Measurements from ENCODE around the gene ANKRD6. TPM values are rescaled to one million over a fixed set of nuclear protein-coding genes. Genes with fewer than 3 reads are reported as not detected.

Gene ANKRD6
- total RNA-seq, 1 experiment from 2014 or later = 2.4 TPM

GRCh38 chr6:89680551-89680950 is 247.6 kb downstream of the ANKRD6 start:
- no peak for ATAC-seq
- H3K9me3 ChIP-seq (ENCODE audit: control insufficient read depth, insufficient read depth, low read depth, low read length) = no peaks in the 10 kb centered on the region
- H3K4me1 ChIP-seq (ENCODE audit: control insufficient read depth, insufficient read depth, low read length) = no peaks in the 10 kb centered on the region
- peaks cover 27% of the 10 kb centered on the region for H3K36me3 ChIP-seq (ENCODE audit: control insufficient read depth, insufficient read depth, low read length)
- no peak for TF ChIP-seq CTCF (IDR thresholded peaks at IDR 0.05)
- TF ChIP-seq TCF7L2 (IDR thresholded peaks at IDR 0.05; ENCODE audit: low read depth, low read length) = no peak
- TF ChIP-seq REST (IDR thresholded peaks at IDR 0.05; ENCODE audit: insufficient read depth in 1 of 2, low read depth in 2 of 2, low read length in 1 of 2) = no peak
- no peak for TF ChIP-seq SIN3A (IDR thresholded peaks at IDR 0.05; ENCODE audit: borderline replicate concordance, insufficient read depth, low read depth, low read length)
- TF ChIP-seq POLR2AphosphoS5 (IDR thresholded peaks at IDR 0.05; ENCODE audit: low read depth, low read length) = no peak
- BruUV-seq (replicated peaks) = no TSS peak
- no peak overlapping the region for H3K4me3 ChIP-seq (ENCODE audit: low read depth in 2 of 2, low read length in 2 of 2)
- intact Hi-C loops (cut with micrococcal nuclease; ENCODE audit: unreplicated experiment) (no loop called here), in situ Hi-C loops (cut with HindIII; ENCODE audit: low pct_unique_long_range_greater_than_20kb, low sequenced_read_pairs) (no loop called here)
- DNase-seq (ENCODE audit: low read depth, low spot score) = no peak
- no peak overlapping the region for H3K27ac ChIP-seq (ENCODE audit: low read length)
- POLR2A ChIA-PET = no interaction called here
- CTCF ChIA-PET = no interaction called here
- H3K27me3 ChIP-seq (ENCODE audit: control insufficient read depth, insufficient read depth, low read length) = no peaks in the 10 kb centered on the region

GRCh38 chr6:89681983-89682564 is 249.1 kb downstream of the ANKRD6 start:
- no peak for DNase-seq (ENCODE audit: low read depth, low spot score)
- POLR2A ChIA-PET = no interaction called here
- intact Hi-C loops (cut with micrococcal nuclease; ENCODE audit: unreplicated experiment) (no loop called here), in situ Hi-C loops (cut with HindIII; ENCODE audit: low pct_unique_long_range_greater_than_20kb, low sequenced_read_pairs) (no loop called here)
- Histone ChIP-seq H3K27me3 (ENCODE audit: control insufficient read depth, insufficient read depth, low read length) (no peaks in the 10 kb centered on the region), H3K4me3 (ENCODE audit: low read depth in 2 of 2, low read length in 2 of 2) (no peak overlapping the region), H3K27ac (ENCODE audit: low read length) (no peak overlapping the region), H3K36me3 (ENCODE audit: control insufficient read depth, insufficient read depth, low read length) (peaks cover 26% of the 10 kb centered on the region), H3K4me1 (ENCODE audit: control insufficient read depth, insufficient read depth, low read length) (no peaks in the 10 kb centered on the region), H3K9me3 (ENCODE audit: control insufficient read depth, insufficient read depth, low read depth, low read length) (no peaks in the 10 kb centered on the region)
- CTCF ChIA-PET = no interaction called here
- TF ChIP-seq POLR2AphosphoS5 (IDR thresholded peaks at IDR 0.05; ENCODE audit: low read depth, low read length) (no peak), REST (IDR thresholded peaks at IDR 0.05; ENCODE audit: insufficient read depth in 1 of 2, low read depth in 2 of 2, low read length in 1 of 2) (no peak), CTCF (IDR thresholded peaks at IDR 0.05) (no peak), TCF7L2 (IDR thresholded peaks at IDR 0.05; ENCODE audit: low read depth, low read length) (no peak), SIN3A (IDR thresholded peaks at IDR 0.05; ENCODE audit: borderline replicate concordance, insufficient read depth, low read depth, low read length) (no peak)
- no TSS peak for BruUV-seq (replicated peaks)
- no peak for ATAC-seq
